GM21423 (cell line): Measurements from ENCODE around the gene PCID2.
"Not testable (repeated sequence)": the region's sequence is repeated elsewhere in the genome, so short reads cannot be mapped to it uniquely, and the experiment has no call there.

Experiments
- ATAC-seq: cut with Tn5 transposase; IDR thresholded peaks from one replicate; pipeline ENCODE4 v1.9.1; 2021; ENCODE audit warnings: mild to moderate bottlenecking, moderate library complexity; ENCODE audit not compliant: unreplicated experiment

PCID2 gene

GRCh38 chr13:113208421-113209335, at the start of gene PCID2:
Gene PCID2 (minus strand): TSS chr13:113208669. CDS start chr13:113208634, 35 bp downstream.
- peak; percentile 71 for ATAC-seq

GRCh38 chr13:113257908-113258307, 49.4 kb upstream of the PCID2 start:
- not testable (repeated sequence) for ATAC-seq

DNA sequence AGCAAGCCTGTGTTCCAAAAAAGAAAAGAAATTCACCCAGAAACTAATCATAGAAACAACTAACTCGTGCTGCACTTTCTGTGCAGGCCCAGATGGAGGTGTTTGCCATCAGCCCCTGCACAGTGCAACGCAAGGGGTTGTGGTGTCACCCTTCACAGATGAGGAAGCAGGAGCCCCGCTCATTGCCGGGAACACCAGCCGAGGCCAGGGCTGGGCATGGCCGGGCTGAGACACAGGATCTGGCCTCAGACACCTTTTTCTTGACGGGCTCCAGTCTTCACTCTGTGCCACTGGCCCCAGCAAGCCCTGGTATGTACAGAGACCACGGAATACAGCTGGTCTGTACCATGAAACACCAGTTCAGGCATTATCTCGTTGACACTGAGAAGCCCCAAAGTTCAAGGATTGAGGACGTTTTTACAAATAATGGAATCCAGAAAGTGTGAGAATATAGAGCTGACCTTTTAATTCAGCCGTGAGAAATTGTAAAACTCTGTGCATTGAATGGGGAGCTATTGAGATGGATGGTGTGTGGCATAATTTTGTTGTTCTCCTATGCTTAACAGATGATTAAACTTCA, 44.1 kb upstream of the PCID2 start:
- ATAC-seq = no peak

DNA sequence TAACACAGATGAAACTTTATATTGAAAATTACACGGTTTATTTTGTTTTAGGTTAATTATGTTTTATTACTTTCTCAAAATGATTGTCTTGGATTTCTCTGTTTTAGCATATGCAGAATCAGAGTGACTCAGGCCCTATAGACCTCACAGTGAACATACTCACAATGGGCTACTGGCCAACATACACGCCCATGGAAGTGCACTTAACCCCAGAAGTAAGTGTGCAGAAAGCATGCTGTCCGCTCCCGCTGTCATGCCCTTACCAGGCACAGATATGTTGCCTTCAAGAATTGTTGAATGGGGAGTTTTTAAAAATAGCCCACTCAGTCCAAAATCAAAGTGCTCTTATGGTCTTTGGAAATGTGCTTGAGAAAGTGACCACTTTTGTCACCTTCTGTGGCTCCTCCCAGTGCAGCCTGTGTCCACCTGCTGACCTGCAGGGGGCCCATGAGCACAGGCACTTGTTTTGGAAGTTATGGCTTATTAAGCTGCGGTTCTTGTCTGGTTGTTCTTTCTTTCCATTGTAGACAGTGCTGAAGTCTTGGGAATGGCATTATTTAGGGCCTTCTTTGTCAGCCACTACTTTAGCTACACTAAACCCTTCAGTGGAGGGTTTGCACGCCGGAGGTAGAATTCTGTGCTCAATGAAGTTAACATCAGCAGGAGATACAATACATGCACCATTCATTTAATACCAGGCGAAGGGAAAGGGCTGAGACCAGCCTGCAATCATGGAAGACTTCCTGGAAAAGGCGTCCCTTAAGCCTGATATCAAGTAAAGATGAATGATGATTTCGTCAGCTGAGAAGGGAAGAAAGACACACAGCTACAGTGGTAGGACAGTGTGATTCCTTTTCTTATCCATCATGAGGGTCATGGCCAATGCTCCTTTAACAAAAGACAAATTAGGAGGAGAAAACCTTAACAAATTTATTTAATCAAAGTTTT, 37.7 kb upstream of the PCID2 start:
- no peak for ATAC-seq

GRCh38 chr13:113243847-113244246, 35.4 kb upstream of the PCID2 start:
- ATAC-seq = no peak

DNA sequence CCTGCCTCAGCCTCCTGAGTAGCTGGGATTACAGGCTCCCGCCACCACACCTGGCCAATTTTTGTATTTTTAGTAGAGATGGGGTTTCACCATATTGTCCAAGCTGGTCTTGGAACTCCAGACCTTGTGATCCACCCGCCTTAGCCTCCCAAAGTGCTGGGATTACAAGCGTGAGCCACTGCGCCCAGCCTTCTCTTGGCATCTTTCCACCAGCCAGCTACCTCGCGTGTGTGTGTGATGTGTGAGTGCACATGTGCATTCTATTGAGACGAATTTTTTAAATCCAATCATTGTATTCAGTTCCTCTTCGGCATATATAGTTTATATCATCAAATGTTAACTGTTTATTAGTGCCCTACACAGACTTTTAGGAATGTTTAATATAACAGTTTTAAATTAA, 33.2 kb upstream of the PCID2 start:
- ATAC-seq = not testable (repeated sequence)

- ATAC-seq = no peak
These were observed 31.5 kb upstream of the PCID2 start for GRCh38 chr13:113239986-113240385.

DNA sequence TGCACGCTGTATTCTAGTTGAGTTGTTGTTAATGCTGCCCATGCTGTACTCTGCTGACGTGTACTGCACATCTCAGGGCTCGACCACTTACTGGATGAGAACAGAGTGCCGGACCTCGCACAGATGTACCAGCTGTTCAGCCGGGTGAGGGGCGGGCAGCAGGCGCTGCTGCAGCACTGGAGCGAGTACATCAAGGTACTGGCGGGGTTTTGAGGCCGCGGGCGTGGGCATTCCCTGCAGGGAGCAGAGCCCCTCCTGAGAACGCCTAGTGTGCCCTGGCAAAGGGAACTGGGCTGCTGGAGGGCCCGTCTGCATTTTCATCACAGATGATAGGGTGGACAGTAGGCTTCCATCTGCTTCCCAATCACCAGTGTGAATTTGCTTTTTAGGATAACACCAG, 30.9 kb upstream of the PCID2 start:
- ATAC-seq = no peak

DNA sequence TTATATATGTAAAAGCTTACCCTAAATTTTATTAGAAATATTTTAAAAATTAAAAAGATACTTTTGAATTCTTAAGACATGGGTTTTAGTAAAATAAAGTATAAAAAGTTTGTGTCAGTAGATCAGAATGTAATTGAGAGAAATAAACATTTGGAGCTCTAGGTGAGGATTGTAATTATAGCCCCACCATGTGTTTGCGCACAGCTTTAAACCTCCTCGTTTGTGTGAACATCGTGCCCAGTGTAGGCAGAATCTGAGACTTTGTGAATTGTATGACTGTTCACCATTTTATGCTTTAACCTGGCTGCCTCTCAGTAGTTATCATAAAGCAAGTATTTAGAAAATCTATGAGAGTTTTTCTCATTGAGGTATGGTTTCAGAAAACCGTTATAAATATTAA, 30.1 kb upstream of the PCID2 start:
- ATAC-seq = no peak

DNA sequence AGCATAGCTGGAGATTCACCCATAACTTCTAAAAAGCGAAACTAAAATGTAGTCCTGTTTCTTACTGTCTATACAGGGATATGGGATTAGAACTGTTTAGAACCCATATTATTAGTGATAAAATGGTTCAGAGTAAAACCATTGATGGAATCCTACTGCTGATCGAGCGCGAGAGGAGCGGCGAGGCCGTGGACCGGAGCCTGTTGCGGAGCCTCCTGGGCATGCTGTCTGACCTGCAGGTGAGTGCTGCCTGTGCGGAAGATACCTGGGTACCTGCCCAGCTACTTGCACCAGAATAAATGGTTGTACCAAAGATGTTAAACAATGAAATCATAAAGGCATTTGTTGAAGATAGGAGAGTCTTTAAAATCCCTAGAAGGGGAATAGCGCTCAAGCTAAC, 24.6 kb upstream of the PCID2 start:
- no peak for ATAC-seq

- ATAC-seq = no peak
These were observed 23.9 kb upstream of the PCID2 start for GRCh38 chr13:113232208-113233003.

- no peak for ATAC-seq
These were observed 23.1 kb upstream of the PCID2 start for GRCh38 chr13:113231306-113232207.

- no peak for ATAC-seq
These were observed 21.3 kb upstream of the PCID2 start for GRCh38 chr13:113229791-113230190.

- ATAC-seq = no peak
These were observed 20.7 kb upstream of the PCID2 start for GRCh38 chr13:113229161-113229560.

DNA sequence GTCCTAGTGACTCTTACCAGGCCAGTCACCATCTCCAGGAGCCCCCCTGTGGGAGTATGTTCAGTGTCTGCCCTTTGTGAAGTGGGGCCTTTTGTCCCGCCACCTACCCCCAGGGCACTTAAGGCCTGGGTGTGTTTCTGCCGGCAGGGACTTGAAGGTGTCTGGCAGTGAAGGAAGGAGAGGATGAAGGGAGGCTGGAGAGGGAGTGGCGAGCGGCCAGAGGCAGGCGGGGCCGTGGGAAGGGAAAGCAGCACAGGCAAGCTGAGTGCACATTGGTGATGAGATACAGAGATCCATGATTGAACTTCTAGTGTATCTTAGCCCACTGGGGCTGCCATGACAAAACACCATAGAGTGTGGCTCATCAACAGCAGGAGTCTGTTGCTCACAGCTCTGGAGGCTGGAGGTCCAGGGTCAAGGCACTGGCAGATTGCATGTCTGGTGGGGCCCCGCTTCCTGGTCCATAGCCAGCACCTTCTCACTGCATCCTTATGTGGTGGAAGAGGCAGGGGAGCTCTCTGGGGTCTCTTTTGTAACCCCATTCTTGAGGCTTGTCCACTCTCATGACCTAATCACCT, 18.5 kb upstream of the PCID2 start:
- ATAC-seq = no peak

- ATAC-seq = no peak
These were observed 17.0 kb upstream of the PCID2 start for GRCh38 chr13:113225515-113225914.

DNA sequence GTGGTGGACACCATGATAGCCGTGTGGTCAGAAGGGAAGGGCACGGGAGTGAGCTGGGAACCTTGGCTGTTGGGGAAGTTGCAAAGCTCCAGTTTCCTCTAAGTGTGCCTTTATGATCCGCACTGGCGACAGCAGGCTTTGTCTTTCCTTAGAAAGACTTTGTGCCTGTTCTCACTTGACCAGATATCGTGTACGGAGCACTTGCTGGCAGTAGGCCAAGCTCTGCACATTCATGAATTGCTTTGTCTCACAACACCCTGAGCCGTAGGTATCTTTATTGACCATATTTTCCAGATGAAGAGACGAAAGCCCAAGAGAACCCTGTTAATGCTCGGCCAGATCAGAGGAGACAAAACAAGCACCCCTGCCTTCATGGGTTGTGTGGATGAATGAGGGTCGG, 16.0 kb upstream of the PCID2 start:
- ATAC-seq = no peak

GRCh38 chr13:113223070-113223469, 14.6 kb upstream of the PCID2 start:
- ATAC-seq = no peak

DNA sequence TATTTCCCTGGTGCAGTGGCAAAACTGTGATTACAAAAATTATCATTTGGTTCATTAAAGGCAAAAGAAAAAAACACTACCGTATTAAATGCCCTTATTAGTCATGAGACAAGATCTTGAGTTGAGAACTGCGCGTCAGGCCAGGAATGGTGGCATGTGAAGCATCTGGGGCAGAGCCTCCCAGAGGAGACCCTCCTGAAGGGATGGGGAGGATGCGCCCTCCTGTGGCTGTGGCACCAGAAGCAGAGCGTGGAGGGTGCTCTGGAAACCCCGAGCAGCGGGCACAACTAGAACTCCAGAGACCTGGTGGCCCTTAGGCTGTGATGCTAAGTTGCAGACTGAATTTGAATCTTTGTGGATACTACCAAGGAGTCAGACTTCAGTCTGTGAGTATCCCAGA, 12.4 kb upstream of the PCID2 start:
- no peak for ATAC-seq
